ENCODE measurements around the gene TMEFF2.

The TMEFF2 gene

GRCh38 chr2:192228685-192229084, 34.0 kb upstream of the TMEFF2 start:
- H2BK5ac ChIP-seq (ENCODE audit: low read length) = no peak overlapping the region
- no peak overlapping the region for H2AFZ ChIP-seq (ENCODE audit: low read length)
- H3K36me3 ChIP-seq (replicated peaks in 1 of 2; ENCODE audit: control insufficient read depth in 2 of 2, insufficient read depth in 2 of 2, low read length in 2 of 2) = no peaks in the 10 kb centered on the region
- H3K4me2 ChIP-seq (ENCODE audit: insufficient read depth, low read length, poor library complexity, severe bottlenecking) = no peak overlapping the region
- no peak overlapping the region for H3K9ac ChIP-seq (ENCODE audit: low read depth, low read length, poor library complexity)
- H3K18ac ChIP-seq (ENCODE audit: low read length) = no peak overlapping the region
- H3K4me3 ChIP-seq (ENCODE audit: low read length in 2 of 2) = no peak overlapping the region
- H3K79me1 ChIP-seq (ENCODE audit: low read depth, low read length) = no peaks in the 10 kb centered on the region
- no peak overlapping the region for H2BK120ac ChIP-seq (ENCODE audit: low read depth, low read length)
- no peak overlapping the region for H2BK15ac ChIP-seq (ENCODE audit: low read length)
- H3K4me1 ChIP-seq (ENCODE audit: control insufficient read depth in 2 of 2, insufficient read depth in 1 of 2, low read depth in 1 of 2, low read length in 2 of 2) = no peaks in the 10 kb centered on the region
- no peak overlapping the region for H4K8ac ChIP-seq (ENCODE audit: low read depth, low read length)
- H3K27me3 ChIP-seq (ENCODE audit: control insufficient read depth in 3 of 3, insufficient read depth in 3 of 3, low read depth in 1 of 3, low read length in 3 of 3) = no peaks in the 10 kb centered on the region
- no peak overlapping the region for H2BK12ac ChIP-seq (ENCODE audit: low read length)
- H2AK5ac ChIP-seq (ENCODE audit: low read depth, low read length) = no peak overlapping the region
- H3K4ac ChIP-seq (ENCODE audit: low read length) = no peak overlapping the region
- no peak overlapping the region for H3K23ac ChIP-seq (ENCODE audit: low read depth, low read length, poor library complexity)
- no peak overlapping the region for H3K27ac ChIP-seq (replicated peaks; ENCODE audit: low read length)
- DNase-seq (ENCODE audit: low spot score) = peak; percentile 2
- H4K91ac ChIP-seq (ENCODE audit: low read depth, low read length, poor library complexity) = no peak overlapping the region
- H3K14ac ChIP-seq (ENCODE audit: low read length) = no peak overlapping the region
- H3K9me3 ChIP-seq (replicated peaks in 1 of 2; ENCODE audit: control insufficient read depth in 2 of 2, insufficient read depth in 1 of 2, low read depth in 1 of 2, low read length in 2 of 2) = no peaks in the 10 kb centered on the region

- no peaks in the 10 kb centered on the region for H3K79me1 ChIP-seq (ENCODE audit: low read depth, low read length)
- no peaks in the 10 kb centered on the region for H3K4me1 ChIP-seq (ENCODE audit: control insufficient read depth in 2 of 2, insufficient read depth in 1 of 2, low read depth in 1 of 2, low read length in 2 of 2)
- H3K4ac ChIP-seq (ENCODE audit: low read length) = no peak overlapping the region
- H4K8ac ChIP-seq (ENCODE audit: low read depth, low read length) = no peak overlapping the region
- no CpG with 5 or more reads among the region's 1 CpG for WGBS, 2 donors (ENCODE audit: extremely low coverage in 2 of 2, insufficient read length in 2 of 2, insufficient replicate concordance in 1 of 2)
- H3K27me3 ChIP-seq (ENCODE audit: control insufficient read depth in 3 of 3, insufficient read depth in 3 of 3, low read depth in 1 of 3, low read length in 3 of 3) = no peaks in the 10 kb centered on the region
- no peaks in the 10 kb centered on the region for H3K9me3 ChIP-seq (replicated peaks in 1 of 2; ENCODE audit: control insufficient read depth in 2 of 2, insufficient read depth in 1 of 2, low read depth in 1 of 2, low read length in 2 of 2)
- no peak overlapping the region for H3K4me3 ChIP-seq (ENCODE audit: low read length in 2 of 2)
- H2AK5ac ChIP-seq (ENCODE audit: low read depth, low read length) = no peak overlapping the region
- no peak overlapping the region for H2BK12ac ChIP-seq (ENCODE audit: low read length)
- no peak overlapping the region for H3K27ac ChIP-seq (replicated peaks; ENCODE audit: low read length)
- no peak overlapping the region for H2AFZ ChIP-seq (ENCODE audit: low read length)
- no peak overlapping the region for H3K9ac ChIP-seq (ENCODE audit: low read depth, low read length, poor library complexity)
- H3K14ac ChIP-seq (ENCODE audit: low read length) = no peak overlapping the region
- DNase-seq (ENCODE audit: low spot score) = no peak
- H3K4me2 ChIP-seq (ENCODE audit: insufficient read depth, low read length, poor library complexity, severe bottlenecking) = no peak overlapping the region
- H2BK120ac ChIP-seq (ENCODE audit: low read depth, low read length) = no peak overlapping the region
- no peak overlapping the region for H3K18ac ChIP-seq (ENCODE audit: low read length)
- H2BK15ac ChIP-seq (ENCODE audit: low read length) = no peak overlapping the region
- no peak overlapping the region for H2BK5ac ChIP-seq (ENCODE audit: low read length)
- no peak overlapping the region for H4K91ac ChIP-seq (ENCODE audit: low read depth, low read length, poor library complexity)
- H3K36me3 ChIP-seq (replicated peaks in 1 of 2; ENCODE audit: control insufficient read depth in 2 of 2, insufficient read depth in 2 of 2, low read length in 2 of 2) = no peaks in the 10 kb centered on the region
- no peak overlapping the region for H3K23ac ChIP-seq (ENCODE audit: low read depth, low read length, poor library complexity)
Observed at GRCh38 chr2:192218970-192219369, 24.2 kb upstream of the TMEFF2 start.

- Histone ChIP-seq H2BK12ac (ENCODE audit: low read length) (no peak overlapping the region), H3K23ac (ENCODE audit: low read depth, low read length, poor library complexity) (no peak overlapping the region), H3K9ac (ENCODE audit: low read depth, low read length, poor library complexity) (no peak overlapping the region), H3K4me3 (ENCODE audit: low read length in 2 of 2) (no peak overlapping the region), H2BK15ac (ENCODE audit: low read length) (no peak overlapping the region), H3K27ac (replicated peaks; ENCODE audit: low read length) (no peak overlapping the region), H3K14ac (ENCODE audit: low read length) (no peak overlapping the region), H3K4me2 (ENCODE audit: insufficient read depth, low read length, poor library complexity, severe bottlenecking) (no peak overlapping the region), H3K79me1 (ENCODE audit: low read depth, low read length) (no peaks in the 10 kb centered on the region), H3K27me3 (ENCODE audit: control insufficient read depth in 3 of 3, insufficient read depth in 3 of 3, low read depth in 1 of 3, low read length in 3 of 3) (no peaks in the 10 kb centered on the region), H3K4ac (ENCODE audit: low read length) (no peak overlapping the region), H4K8ac (ENCODE audit: low read depth, low read length) (no peak overlapping the region), H3K4me1 (ENCODE audit: control insufficient read depth in 2 of 2, insufficient read depth in 1 of 2, low read depth in 1 of 2, low read length in 2 of 2) (no peaks in the 10 kb centered on the region), H2AFZ (ENCODE audit: low read length) (peak overlapping the region; percentile 6), H2BK5ac (ENCODE audit: low read length) (no peak overlapping the region), H3K18ac (ENCODE audit: low read length) (no peak overlapping the region), H3K9me3 (replicated peaks in 1 of 2; ENCODE audit: control insufficient read depth in 2 of 2, insufficient read depth in 1 of 2, low read depth in 1 of 2, low read length in 2 of 2) (no peaks in the 10 kb centered on the region), H2BK120ac (ENCODE audit: low read depth, low read length) (no peak overlapping the region), H4K91ac (ENCODE audit: low read depth, low read length, poor library complexity) (no peak overlapping the region), H3K36me3 (replicated peaks in 1 of 2; ENCODE audit: control insufficient read depth in 2 of 2, insufficient read depth in 2 of 2, low read length in 2 of 2) (no peaks in the 10 kb centered on the region), H2AK5ac (ENCODE audit: low read depth, low read length) (no peak overlapping the region)
- no CpG with 5 or more reads among the region's 2 CpGs for WGBS, 2 donors (ENCODE audit: extremely low coverage in 2 of 2, insufficient read length in 2 of 2, insufficient replicate concordance in 1 of 2)
- no peak for DNase-seq (ENCODE audit: low spot score)
Observed at GRCh38 chr2:192218377-192218776, 23.6 kb upstream of the TMEFF2 start.

- WGBS, 2 donors (ENCODE audit: extremely low coverage in 2 of 2, insufficient read length in 2 of 2, insufficient replicate concordance in 1 of 2) = no CpG with 5 or more reads among the region's 3 CpGs
- Histone ChIP-seq H4K91ac (ENCODE audit: low read depth, low read length, poor library complexity) (no peak overlapping the region), H3K27me3 (ENCODE audit: control insufficient read depth in 3 of 3, insufficient read depth in 3 of 3, low read depth in 1 of 3, low read length in 3 of 3) (no peaks in the 10 kb centered on the region), H3K4me1 (ENCODE audit: control insufficient read depth in 2 of 2, insufficient read depth in 1 of 2, low read depth in 1 of 2, low read length in 2 of 2) (no peaks in the 10 kb centered on the region), H3K4me3 (ENCODE audit: low read length in 2 of 2) (no peak overlapping the region), H3K14ac (ENCODE audit: low read length) (no peak overlapping the region), H3K79me1 (ENCODE audit: low read depth, low read length) (no peaks in the 10 kb centered on the region), H2AFZ (ENCODE audit: low read length) (no peak overlapping the region), H4K8ac (ENCODE audit: low read depth, low read length) (no peak overlapping the region), H3K9me3 (replicated peaks in 1 of 2; ENCODE audit: control insufficient read depth in 2 of 2, insufficient read depth in 1 of 2, low read depth in 1 of 2, low read length in 2 of 2) (no peaks in the 10 kb centered on the region), H3K36me3 (replicated peaks in 1 of 2; ENCODE audit: control insufficient read depth in 2 of 2, insufficient read depth in 2 of 2, low read length in 2 of 2) (no peaks in the 10 kb centered on the region), H3K27ac (replicated peaks; ENCODE audit: low read length) (no peak overlapping the region), H2BK120ac (ENCODE audit: low read depth, low read length) (no peak overlapping the region), H3K23ac (ENCODE audit: low read depth, low read length, poor library complexity) (no peak overlapping the region), H2BK12ac (ENCODE audit: low read length) (no peak overlapping the region), H2BK15ac (ENCODE audit: low read length) (no peak overlapping the region), H3K4ac (ENCODE audit: low read length) (no peak overlapping the region), H2BK5ac (ENCODE audit: low read length) (no peak overlapping the region), H3K9ac (ENCODE audit: low read depth, low read length, poor library complexity) (no peak overlapping the region), H2AK5ac (ENCODE audit: low read depth, low read length) (no peak overlapping the region), H3K4me2 (ENCODE audit: insufficient read depth, low read length, poor library complexity, severe bottlenecking) (no peak overlapping the region), H3K18ac (ENCODE audit: low read length) (no peak overlapping the region)
- no peak for DNase-seq (ENCODE audit: low spot score)
Observed at GRCh38 chr2:192216336-192216735, 21.6 kb upstream of the TMEFF2 start.

Data from neuronal stem cell (in vitro differentiated cells).